ENCODE results near the gene SLC52A3. TPM values are rescaled to one million over a fixed set of nuclear protein-coding genes. Genes with fewer than 3 reads are reported as not detected.
"Not testable (repeated sequence)": the region's sequence is repeated elsewhere in the genome, so short reads cannot be mapped to it uniquely, and the experiment has no call there.

Gene SLC52A3
- not detected in 2 replicates for total RNA-seq (2014; rRNA removed; shearing (Covaris generic))
- not detected in 2 replicates for polyA plus RNA-seq (2016; fragmentation: Nextera tagmentation; extraction: Ambion mirVana)

DNA sequence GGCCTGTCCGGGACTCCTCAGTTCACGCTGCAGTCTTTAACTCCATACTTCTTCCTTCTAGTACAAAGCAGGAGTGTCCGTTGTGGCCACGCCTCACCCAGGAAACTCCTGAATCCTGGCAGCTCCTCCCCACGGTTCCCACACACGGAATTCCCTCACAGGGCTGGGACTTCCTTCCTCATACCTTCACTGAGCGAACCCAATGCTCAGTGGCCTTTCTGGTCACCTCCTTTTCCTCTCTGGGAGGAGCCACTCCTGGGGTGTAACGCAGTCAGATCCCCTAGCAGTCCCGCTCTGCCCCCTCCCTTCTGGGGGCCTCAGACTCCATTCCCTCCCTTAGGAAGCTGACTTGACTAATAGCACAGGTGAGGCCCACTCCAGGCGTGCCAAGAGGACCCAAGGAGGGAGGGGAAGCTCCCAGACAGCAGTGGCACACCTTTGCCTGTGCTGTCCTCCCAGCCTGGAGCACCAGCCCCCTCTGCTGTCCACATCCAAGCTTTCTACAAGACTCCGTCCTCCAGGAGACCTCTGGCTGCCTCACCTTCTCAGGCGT is at the start of gene SLC52A3:
TSS of gene SLC52A3 (minus strand) at position 75 of the 553 bp plus-strand sequence. CDS start 2,726 bp downstream, outside the sequence.
- Histone ChIP-seq H3K9me2 (ENCODE audit: insufficient read depth) (no peaks in the 10 kb centered on the region), H3K4me3 (no peak within 1 kb of the TSS), H3K9me3 (ENCODE audit: low read depth) (no peaks in the 10 kb centered on the region), H3K36me3 (ENCODE audit: low read depth) (no peaks in the 10 kb centered on the region), H3K27me3 (replicated peaks; ENCODE audit: insufficient read depth) (no peaks in the 10 kb centered on the region; the same call in 1 of the 2 replicates), H4K20me1 (ENCODE audit: insufficient read depth) (no peaks in the 10 kb centered on the region), H3K79me2 (ENCODE audit: insufficient read depth) (no peaks in the 10 kb centered on the region), H3K4me1 (ENCODE audit: insufficient read depth) (no peaks in the 10 kb centered on the region), H2AFZ (no peak within 1 kb of the TSS), H3K27ac (no peak within 1 kb of the TSS), H3F3A (ENCODE audit: insufficient read depth) (no peaks in the 10 kb centered on the region), H3K9ac (no peak within 1 kb of the TSS), H3K4me2 (ENCODE audit: unreplicated experiment) (no peak within 1 kb of the TSS)
- in situ Hi-C loops (cut with MboI), result no loop called here
- DNase-seq, result no peak
- TF ChIP-seq EZH2 (IDR thresholded peaks at IDR 0.05; ENCODE audit: insufficient read depth, poor library complexity, severe bottlenecking) (no peak), EZH2phosphoT487 (IDR thresholded peaks at IDR 0.05; ENCODE audit: insufficient read depth, low read depth) (no peak)
- 35% methylated on average over 12 of the region's 12 CpGs for WGBS, 2 experiments (ENCODE audit: low coverage in 1 of 2, low lambda C conversion rate in 2 of 2, missing lambda C conversion rate in 2 of 2)

DNA sequence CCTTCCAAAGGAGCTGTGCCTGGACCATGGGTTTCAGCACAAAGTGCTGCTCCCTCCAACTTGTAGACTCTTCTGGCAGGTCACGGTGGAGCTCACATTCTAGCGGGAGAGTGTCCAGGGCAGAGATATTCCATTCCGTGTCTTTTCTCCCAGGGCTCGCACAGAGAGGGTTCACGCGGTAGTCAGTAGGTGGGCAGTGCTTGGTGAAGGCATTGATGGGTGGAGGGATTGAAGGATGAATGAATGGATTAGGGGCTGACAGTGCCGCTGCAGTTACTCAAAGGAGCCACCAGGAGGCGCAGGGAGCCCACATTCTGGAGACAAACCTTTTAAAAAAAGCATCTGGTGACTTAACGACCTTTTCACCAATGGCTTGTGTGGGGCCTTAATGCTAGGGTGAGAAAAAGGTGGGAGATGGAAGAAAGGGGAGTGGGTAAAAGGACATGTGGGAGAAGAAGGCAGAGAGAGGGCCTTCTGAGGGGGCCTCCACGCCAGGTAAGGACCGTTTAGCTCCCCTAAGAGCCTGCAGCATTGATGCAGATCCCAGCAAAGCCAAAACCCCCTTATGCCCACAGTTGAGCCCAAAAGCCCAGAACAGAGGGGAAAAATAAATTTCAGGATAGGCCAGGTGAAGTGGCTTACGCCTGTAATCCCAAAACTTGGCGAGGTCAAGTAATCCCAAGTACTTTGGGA is 47.8 kb upstream of the SLC52A3 start:
- Histone ChIP-seq H3K4me1 (ENCODE audit: insufficient read depth) (no peaks in the 10 kb centered on the region), H2AFZ (no peak overlapping the region), H3K36me3 (ENCODE audit: low read depth) (no peaks in the 10 kb centered on the region), H3K4me2 (ENCODE audit: unreplicated experiment) (no peak overlapping the region), H3K27ac (no peak overlapping the region), H3K4me3 (no peak overlapping the region), H3K9ac (no peak overlapping the region), H4K20me1 (ENCODE audit: insufficient read depth) (no peaks in the 10 kb centered on the region), H3K27me3 (replicated peaks; ENCODE audit: insufficient read depth) (peaks cover 8% of the 10 kb centered on the region; the same call in 1 of the 2 replicates), H3F3A (ENCODE audit: insufficient read depth) (no peaks in the 10 kb centered on the region), H3K9me3 (ENCODE audit: low read depth) (no peaks in the 10 kb centered on the region), H3K79me2 (ENCODE audit: insufficient read depth) (no peaks in the 10 kb centered on the region), H3K9me2 (ENCODE audit: insufficient read depth) (no peaks in the 10 kb centered on the region)
- TF ChIP-seq EZH2 (IDR thresholded peaks at IDR 0.05; ENCODE audit: insufficient read depth, poor library complexity, severe bottlenecking) (no peak), EZH2phosphoT487 (IDR thresholded peaks at IDR 0.05; ENCODE audit: insufficient read depth, low read depth) (no peak)
- peak; percentile 61 for DNase-seq
- in situ Hi-C loops (cut with MboI), result loop anchor here (5.0 to 25.0 kb wide), 3 partner anchors 141 to 396 kb away; partner anchors contain the start of gene C20orf202
- WGBS, 2 experiments (ENCODE audit: low coverage in 1 of 2, low lambda C conversion rate in 2 of 2, missing lambda C conversion rate in 2 of 2), result 16% methylated on average over 13 of the region's 13 CpGs

DNA sequence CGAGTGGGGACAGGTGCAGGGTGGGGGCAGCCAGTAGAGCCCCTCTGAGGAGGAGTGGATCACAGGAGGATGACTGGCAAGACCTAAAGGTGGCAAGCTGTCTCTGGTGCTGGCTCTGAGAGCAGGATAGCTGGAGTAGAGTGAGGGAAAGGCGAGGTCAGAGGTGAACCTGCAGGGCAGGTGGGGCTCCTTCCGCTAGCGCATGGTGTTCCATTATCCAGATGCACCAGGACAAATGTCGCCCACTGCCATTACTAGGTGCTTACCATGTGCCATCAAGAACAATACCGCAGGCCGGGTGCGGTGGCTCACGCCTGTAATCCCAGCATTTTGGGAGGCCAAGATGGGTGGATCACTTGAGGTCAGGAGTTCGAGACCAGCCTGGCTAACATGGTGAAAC is 46.9 kb upstream of the SLC52A3 start:
- H4K20me1 ChIP-seq (ENCODE audit: insufficient read depth), result no peaks in the 10 kb centered on the region
- H3K36me3 ChIP-seq (ENCODE audit: low read depth), result no peaks in the 10 kb centered on the region
- H3K4me2 ChIP-seq (ENCODE audit: unreplicated experiment), result no peak overlapping the region
- no peaks in the 10 kb centered on the region for H3K9me2 ChIP-seq (ENCODE audit: insufficient read depth)
- H3K9me3 ChIP-seq (ENCODE audit: low read depth), result no peaks in the 10 kb centered on the region
- TF ChIP-seq EZH2 (IDR thresholded peaks at IDR 0.05; ENCODE audit: insufficient read depth, poor library complexity, severe bottlenecking), result no peak
- no peak for TF ChIP-seq EZH2phosphoT487 (IDR thresholded peaks at IDR 0.05; ENCODE audit: insufficient read depth, low read depth)
- H3K4me3 ChIP-seq, result no peak overlapping the region
- H3K79me2 ChIP-seq (ENCODE audit: insufficient read depth), result no peaks in the 10 kb centered on the region
- H3F3A ChIP-seq (ENCODE audit: insufficient read depth), result no peaks in the 10 kb centered on the region
- WGBS, 2 experiments (ENCODE audit: low coverage in 1 of 2, low lambda C conversion rate in 2 of 2, missing lambda C conversion rate in 2 of 2), result 48 to 53% methylated on average over 10 of the region's 10 CpGs
- no peak overlapping the region for H2AFZ ChIP-seq
- no peaks in the 10 kb centered on the region for H3K4me1 ChIP-seq (ENCODE audit: insufficient read depth)
- DNase-seq, result no peak
- in situ Hi-C loops (cut with MboI), result loop anchor here (5.0 to 25.0 kb wide), 3 partner anchors 142 to 397 kb away; partner anchors contain the start of gene C20orf202
- no peak overlapping the region for H3K27ac ChIP-seq
- no peak overlapping the region for H3K9ac ChIP-seq
- peaks cover 12% of the 10 kb centered on the region; the same call in 1 of the 2 replicates for H3K27me3 ChIP-seq (replicated peaks; ENCODE audit: insufficient read depth)

DNA sequence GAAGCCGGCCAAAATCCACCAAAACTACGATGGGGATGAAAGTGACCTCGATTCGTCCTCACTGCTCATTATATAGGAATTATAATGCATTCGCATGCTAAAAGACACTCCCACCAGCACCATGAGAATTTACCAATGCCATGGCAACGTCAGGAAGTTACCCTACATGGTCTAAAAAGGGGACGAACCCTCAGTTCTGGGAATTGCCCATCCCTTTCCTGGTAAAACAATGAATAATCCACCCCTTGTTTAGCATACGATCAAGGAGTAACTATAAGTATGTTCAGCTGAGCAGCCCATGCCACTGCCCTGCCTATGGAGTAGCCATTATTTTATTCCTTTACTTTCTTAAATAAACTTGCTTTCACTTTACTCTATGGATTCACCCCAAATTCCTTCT is 45.1 kb upstream of the SLC52A3 start:
- Histone ChIP-seq H3K36me3 (ENCODE audit: low read depth) (no peaks in the 10 kb centered on the region), H3K9ac (no peak overlapping the region), H3K27me3 (replicated peaks; ENCODE audit: insufficient read depth) (peaks cover 12% of the 10 kb centered on the region; the same call in 1 of the 2 replicates), H3F3A (ENCODE audit: insufficient read depth) (no peaks in the 10 kb centered on the region), H3K9me2 (ENCODE audit: insufficient read depth) (no peaks in the 10 kb centered on the region), H4K20me1 (ENCODE audit: insufficient read depth) (no peaks in the 10 kb centered on the region), H3K4me2 (ENCODE audit: unreplicated experiment) (no peak overlapping the region), H3K4me1 (ENCODE audit: insufficient read depth) (no peaks in the 10 kb centered on the region), H3K27ac (no peak overlapping the region), H3K4me3 (no peak overlapping the region), H3K9me3 (ENCODE audit: low read depth) (no peaks in the 10 kb centered on the region), H3K79me2 (ENCODE audit: insufficient read depth) (no peaks in the 10 kb centered on the region), H2AFZ (no peak overlapping the region)
- no peak for DNase-seq
- WGBS, 2 experiments (ENCODE audit: low coverage in 1 of 2, low lambda C conversion rate in 2 of 2, missing lambda C conversion rate in 2 of 2), result 33 to 40% methylated on average over 8 of the region's 8 CpGs
- no peak for TF ChIP-seq EZH2 (IDR thresholded peaks at IDR 0.05; ENCODE audit: insufficient read depth, poor library complexity, severe bottlenecking)
- TF ChIP-seq EZH2phosphoT487 (IDR thresholded peaks at IDR 0.05; ENCODE audit: insufficient read depth, low read depth), result no peak
- in situ Hi-C loops (cut with MboI), result loop anchor here (25.0 kb wide), 1 partner anchor 399 kb away; the partner anchor contains the start of gene C20orf202

DNA sequence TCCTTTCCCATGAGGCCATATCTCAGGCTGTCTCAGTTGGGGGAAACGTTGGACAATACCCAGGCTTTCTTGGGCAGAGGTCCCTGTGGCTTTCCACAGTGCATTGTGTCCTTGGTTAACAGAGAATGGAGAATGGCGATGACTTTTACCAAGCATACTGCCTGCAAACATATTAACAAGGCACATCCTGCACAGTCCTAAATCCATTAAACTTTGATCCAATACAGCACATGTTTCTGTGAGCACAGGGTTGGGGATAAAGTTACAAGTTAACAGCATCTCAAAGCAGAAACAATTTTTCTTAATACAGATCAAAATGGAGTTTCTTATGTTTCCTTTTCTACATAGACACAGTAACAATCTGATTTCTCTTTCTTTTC is 44.1 kb upstream of the SLC52A3 start:
- not testable (repeated sequence) for H3K9me3 ChIP-seq (ENCODE audit: low read depth); H3K4me2 ChIP-seq (ENCODE audit: unreplicated experiment); H3K9ac ChIP-seq; DNase-seq; H2AFZ ChIP-seq; H3K4me1 ChIP-seq (ENCODE audit: insufficient read depth); H3F3A ChIP-seq (ENCODE audit: insufficient read depth); H3K79me2 ChIP-seq (ENCODE audit: insufficient read depth); H4K20me1 ChIP-seq (ENCODE audit: insufficient read depth); H3K36me3 ChIP-seq (ENCODE audit: low read depth); H3K9me2 ChIP-seq (ENCODE audit: insufficient read depth); H3K27ac ChIP-seq; H3K4me3 ChIP-seq
- peaks cover 12% of the 10 kb centered on the region; the same call in 1 of the 2 replicates for H3K27me3 ChIP-seq (replicated peaks; ENCODE audit: insufficient read depth)
- in situ Hi-C loops (cut with MboI), result loop anchor here (25.0 kb wide), 1 partner anchor 400 kb away; the partner anchor contains the start of gene C20orf202
- 2 to 7% methylated on average over 2 of the region's 2 CpGs for WGBS, 2 experiments (ENCODE audit: low coverage in 1 of 2, low lambda C conversion rate in 2 of 2, missing lambda C conversion rate in 2 of 2)

DNA sequence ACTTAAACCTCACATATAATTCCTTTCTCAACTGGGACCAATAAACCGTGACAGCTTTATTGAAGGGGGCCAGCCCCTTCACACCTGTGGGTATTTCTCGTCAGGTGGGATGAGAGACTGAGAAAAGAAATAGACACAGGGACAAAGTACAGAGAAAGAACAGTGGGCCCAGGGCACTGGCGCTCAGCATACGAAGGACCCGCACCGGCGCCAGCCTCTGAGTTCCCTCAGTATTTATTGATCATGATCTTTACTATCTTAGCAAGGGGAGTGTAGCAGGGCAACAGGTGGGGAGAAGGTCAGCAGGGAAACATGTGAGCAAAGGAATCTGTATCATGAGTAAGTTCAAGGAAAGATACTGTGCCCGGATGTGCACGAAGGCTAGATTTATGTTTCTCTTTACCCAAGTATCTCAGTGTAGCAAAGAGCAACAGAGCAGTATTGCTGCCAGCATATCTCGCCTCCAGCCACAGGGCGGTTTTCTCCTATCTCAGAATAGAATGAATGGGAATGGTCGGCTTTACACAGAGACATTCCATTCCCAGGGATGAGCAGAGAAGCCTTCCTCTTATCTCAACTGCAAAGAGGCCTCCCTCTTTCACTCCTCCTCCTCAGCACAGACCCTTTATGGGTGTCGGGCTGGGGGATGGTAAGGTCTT is 43.6 kb upstream of the SLC52A3 start:
- not testable (repeated sequence) for DNase-seq; H3K9me2 ChIP-seq (ENCODE audit: insufficient read depth); H3K4me2 ChIP-seq (ENCODE audit: unreplicated experiment); H3F3A ChIP-seq (ENCODE audit: insufficient read depth); H4K20me1 ChIP-seq (ENCODE audit: insufficient read depth); H3K27ac ChIP-seq; H3K4me3 ChIP-seq; H3K4me1 ChIP-seq (ENCODE audit: insufficient read depth); H3K9ac ChIP-seq; H3K9me3 ChIP-seq (ENCODE audit: low read depth); H3K79me2 ChIP-seq (ENCODE audit: insufficient read depth); H2AFZ ChIP-seq; H3K36me3 ChIP-seq (ENCODE audit: low read depth)
- 52 to 58% methylated on average over 13 of the region's 13 CpGs for WGBS, 2 experiments (ENCODE audit: low coverage in 1 of 2, low lambda C conversion rate in 2 of 2, missing lambda C conversion rate in 2 of 2)
- H3K27me3 ChIP-seq (replicated peaks; ENCODE audit: insufficient read depth), result peaks cover 12% of the 10 kb centered on the region; the same call in 1 of the 2 replicates
- in situ Hi-C loops (cut with MboI), result loop anchor here (25.0 kb wide), 1 partner anchor 400 kb away; the partner anchor contains the start of gene C20orf202
